ENCODE data around the gene KRT24.

GRCh38 chr17:40727447-40728231 is 24.1 kb upstream of the KRT24 start:
- no peak for TF ChIP-seq POLR2A (IDR thresholded peaks at IDR 0.05)
- no peak for TF ChIP-seq CTCF (IDR thresholded peaks at IDR 0.05)
